HG03039 (cell line): ENCODE data around the gene HSPBP1.
"Not testable (repeated sequence)": the region's sequence is repeated elsewhere in the genome, so short reads cannot be mapped to it uniquely, and the experiment has no call there.

Experiments
- ATAC-seq: cut with Tn5 transposase; IDR thresholded peaks from one replicate; pipeline ENCODE4 v1.9.1; 2021; ENCODE audit warnings: mild to moderate bottlenecking, moderate library complexity; ENCODE audit not compliant: unreplicated experiment

The HSPBP1 gene

GRCh38 chr19:55241143-55241934 lies 38.6 kb downstream of the HSPBP1 start:
- no peak for ATAC-seq

GRCh38 chr19:55240713-55241020 lies 39.2 kb downstream of the HSPBP1 start:
- no peak for ATAC-seq

- no peak for ATAC-seq
These were observed 40.9 kb downstream of the HSPBP1 start for GRCh38 chr19:55239004-55239403.

- ATAC-seq, result no peak
These were observed 41.9 kb downstream of the HSPBP1 start for GRCh38 chr19:55238030-55238429.

- ATAC-seq, result no peak
These were observed 46.9 kb downstream of the HSPBP1 start for GRCh38 chr19:55232986-55233385.

GRCh38 chr19:55232286-55232602 lies 47.7 kb downstream of the HSPBP1 start:
- ATAC-seq, result no peak

- no peak for ATAC-seq
These were observed 48.3 kb downstream of the HSPBP1 start for GRCh38 chr19:55231391-55232285.

GRCh38 chr19:55230780-55231179 lies 49.1 kb downstream of the HSPBP1 start:
- ATAC-seq, result no peak

GRCh38 chr19:55230329-55230728 lies 49.6 kb downstream of the HSPBP1 start:
- ATAC-seq, result no peak

GRCh38 chr19:55229789-55230182 lies 50.1 kb downstream of the HSPBP1 start:
- no peak for ATAC-seq

- ATAC-seq, result no peak
These were observed 50.6 kb downstream of the HSPBP1 start for GRCh38 chr19:55229145-55229788.

- ATAC-seq, result no peak
These were observed 51.4 kb downstream of the HSPBP1 start, which contains the start of gene TMEM86B for GRCh38 chr19:55228403-55229031. TMEM86B (minus strand) TSS chr19:55228763; CDS start chr19:55228741, 22 bp downstream.

GRCh38 chr19:55228015-55228391 lies 51.9 kb downstream of the HSPBP1 start:
- no peak for ATAC-seq

- ATAC-seq, result no peak
These were observed 52.5 kb downstream of the HSPBP1 start for GRCh38 chr19:55227241-55228014.

- no peak for ATAC-seq
These were observed 53.1 kb downstream of the HSPBP1 start for GRCh38 chr19:55226788-55227187.

- no peak for ATAC-seq
These were observed 53.6 kb downstream of the HSPBP1 start for GRCh38 chr19:55226273-55226672.

GRCh38 chr19:55225415-55225958 lies 54.4 kb downstream of the HSPBP1 start:
- no peak for ATAC-seq

- not testable (repeated sequence) for ATAC-seq
These were observed 55.1 kb downstream of the HSPBP1 start for GRCh38 chr19:55224679-55225414.

- no peak for ATAC-seq
These were observed 55.8 kb downstream of the HSPBP1 start for GRCh38 chr19:55224038-55224665.
